GM12892 (cell line): ENCODE results near the gene PIM3.

Source experiments
- POLR2A ChIP-seq: IDR thresholded peaks from 2 replicates; pipeline ENCODE4 v1.6.1; 2011; ENCODE audit warnings: low read depth, low read length, control low read depth
- POLR2AphosphoS5 ChIP-seq: IDR thresholded peaks from 2 replicates; pipeline ENCODE4 v1.6.1; 2011; ENCODE audit warnings: low read depth, low read length, control low read depth

DNA sequence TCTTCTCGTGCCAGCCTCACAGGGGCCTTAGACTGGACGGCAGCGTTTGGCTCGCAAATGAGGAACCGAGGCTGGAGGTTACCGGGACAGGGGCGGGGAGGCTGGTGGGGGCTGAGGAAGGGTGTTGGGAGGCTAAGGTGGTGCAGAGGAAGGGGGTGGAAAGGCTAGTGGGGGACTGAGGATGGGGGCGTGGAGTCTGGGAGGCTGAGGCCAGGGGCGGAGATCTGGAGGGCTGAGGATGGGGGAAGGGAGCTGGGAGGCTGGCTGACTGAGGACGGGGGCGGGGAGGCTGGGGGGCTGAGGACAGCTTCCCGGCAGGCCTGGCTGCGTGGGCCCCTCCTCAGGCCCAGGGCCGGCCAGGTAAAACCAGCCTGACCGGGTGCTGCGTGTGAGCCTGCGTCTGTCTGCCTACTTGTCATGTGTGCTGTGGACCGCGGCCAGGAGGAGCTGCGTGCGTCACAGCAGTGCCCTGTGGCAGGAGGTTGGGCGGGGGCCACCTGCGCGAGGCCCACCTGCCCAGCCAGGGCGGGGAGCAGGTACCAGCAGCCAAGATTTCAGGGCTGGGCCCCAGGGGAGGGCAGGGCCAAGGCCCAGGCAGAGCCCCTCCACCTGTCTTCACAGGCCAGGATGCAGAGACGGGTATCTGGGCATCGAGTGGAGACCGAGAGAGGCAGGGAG lies 9.4 kb upstream of the PIM3 start:
- TF ChIP-seq POLR2A (no peak), POLR2AphosphoS5 (no peak)
